ENCODE data around the gene SPATA32.

SPATA32 gene

GRCh38 chr17:45222996-45223538, 38.8 kb downstream of the SPATA32 start:
- no peak for TF ChIP-seq CTCF (IDR thresholded peaks at IDR 0.05; ENCODE audit: extremely low read depth, missing control alignments)
- no peak for DNase-seq (ENCODE audit: low spot score)

GRCh38 chr17:45222289-45222995, 39.5 kb downstream of the SPATA32 start:
- no peak for TF ChIP-seq CTCF (IDR thresholded peaks at IDR 0.05; ENCODE audit: extremely low read depth, missing control alignments)
- DNase-seq (ENCODE audit: low spot score) = no peak

- TF ChIP-seq CTCF (IDR thresholded peaks at IDR 0.05; ENCODE audit: extremely low read depth, missing control alignments) = no peak
- DNase-seq (ENCODE audit: low spot score) = no peak
These were observed 39.9 kb downstream of the SPATA32 start for GRCh38 chr17:45222014-45222288.

- no peak for TF ChIP-seq CTCF (IDR thresholded peaks at IDR 0.05; ENCODE audit: extremely low read depth, missing control alignments)
- peak; percentile 87 for DNase-seq (ENCODE audit: low spot score)
These were observed 40.5 kb downstream of the SPATA32 start, which contains the start of gene FMNL1 for GRCh38 chr17:45221081-45222013. TSS of gene FMNL1 (plus strand) at chr17:45221885. CDS start at chr17:45222125, 240 bp downstream.

- no peak for TF ChIP-seq CTCF (IDR thresholded peaks at IDR 0.05; ENCODE audit: extremely low read depth, missing control alignments)
- no peak for DNase-seq (ENCODE audit: low spot score)
These were observed 41.8 kb downstream of the SPATA32 start for GRCh38 chr17:45220079-45220478.

GRCh38 chr17:45218895-45219661, 42.8 kb downstream of the SPATA32 start:
- peak; percentile 93 for TF ChIP-seq CTCF (IDR thresholded peaks at IDR 0.05; ENCODE audit: extremely low read depth, missing control alignments)
- peak; percentile 77 for DNase-seq (ENCODE audit: low spot score)
